LNCaP clone FGC (cell line): ENCODE data around the gene NID2.

ENCODE experiments used
- DNase-seq: peaks from one replicate; pipeline ENCODE4 v3.0.0-alpha.2; 2011; ENCODE audit warnings: low read depth
- H3K4me3 ChIP-seq: 2 replicates; pipeline ENCODE4 v1.5.1; 2011; ENCODE audit warnings: mild to moderate bottlenecking, low read depth, low read length, control low read depth
- TF ChIP-seq, protein P1 (sequence below): IDR thresholded peaks from 2 replicates; pipeline ENCODE4 v1.5.1; 2012; ENCODE audit warnings: mild to moderate bottlenecking; ENCODE audit not compliant: control insufficient read depth, insufficient read depth; ENCODE audit errors: extremely low read depth

NID2 gene

DNA sequence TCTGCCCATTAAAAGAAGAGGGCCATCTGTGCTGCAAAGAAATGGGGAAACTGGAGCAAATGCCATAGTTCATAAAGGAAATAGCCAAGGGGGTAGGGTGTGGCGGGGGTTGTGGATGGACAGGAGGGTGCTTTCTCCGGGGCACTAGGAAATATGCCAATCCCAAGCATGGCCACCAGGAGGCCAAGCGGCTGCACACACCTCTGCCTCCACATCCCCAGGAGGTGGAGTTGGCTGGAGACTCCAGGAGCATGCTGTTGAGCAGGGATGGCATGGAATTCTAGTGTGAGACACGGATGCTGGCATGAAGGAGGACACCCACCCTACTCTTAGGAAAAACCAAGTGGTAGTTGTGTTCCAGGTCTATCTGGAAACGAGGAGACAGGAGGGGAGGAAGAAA lies 25.2 kb downstream of the NID2 start:
- DNase-seq = no peak
- no peak overlapping the region for H3K4me3 ChIP-seq
- TF ChIP-seq, protein P1, sequence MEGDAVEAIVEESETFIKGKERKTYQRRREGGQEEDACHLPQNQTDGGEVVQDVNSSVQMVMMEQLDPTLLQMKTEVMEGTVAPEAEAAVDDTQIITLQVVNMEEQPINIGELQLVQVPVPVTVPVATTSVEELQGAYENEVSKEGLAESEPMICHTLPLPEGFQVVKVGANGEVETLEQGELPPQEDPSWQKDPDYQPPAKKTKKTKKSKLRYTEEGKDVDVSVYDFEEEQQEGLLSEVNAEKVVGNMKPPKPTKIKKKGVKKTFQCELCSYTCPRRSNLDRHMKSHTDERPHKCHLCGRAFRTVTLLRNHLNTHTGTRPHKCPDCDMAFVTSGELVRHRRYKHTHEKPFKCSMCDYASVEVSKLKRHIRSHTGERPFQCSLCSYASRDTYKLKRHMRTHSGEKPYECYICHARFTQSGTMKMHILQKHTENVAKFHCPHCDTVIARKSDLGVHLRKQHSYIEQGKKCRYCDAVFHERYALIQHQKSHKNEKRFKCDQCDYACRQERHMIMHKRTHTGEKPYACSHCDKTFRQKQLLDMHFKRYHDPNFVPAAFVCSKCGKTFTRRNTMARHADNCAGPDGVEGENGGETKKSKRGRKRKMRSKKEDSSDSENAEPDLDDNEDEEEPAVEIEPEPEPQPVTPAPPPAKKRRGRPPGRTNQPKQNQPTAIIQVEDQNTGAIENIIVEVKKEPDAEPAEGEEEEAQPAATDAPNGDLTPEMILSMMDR = peak; percentile 42

- TF ChIP-seq, protein P1 = no peak
- DNase-seq = no peak
- no peak overlapping the region for H3K4me3 ChIP-seq
Measured at GRCh38 chr14:52042371-52043289, 26.2 kb downstream of the NID2 start.

- TF ChIP-seq, protein P1 = no peak
- DNase-seq = no peak
- no peak overlapping the region for H3K4me3 ChIP-seq
Measured at GRCh38 chr14:52040598-52040997, 28.3 kb downstream of the NID2 start.

- no peak for DNase-seq
- no peak overlapping the region for H3K4me3 ChIP-seq
- TF ChIP-seq, protein P1 = no peak
Measured at GRCh38 chr14:52039124-52039815, 29.6 kb downstream of the NID2 start.

- DNase-seq = no peak
- TF ChIP-seq, protein P1 = no peak
- no peak overlapping the region for H3K4me3 ChIP-seq
Measured at GRCh38 chr14:52033101-52033642, 35.7 kb downstream of the NID2 start.

DNA sequence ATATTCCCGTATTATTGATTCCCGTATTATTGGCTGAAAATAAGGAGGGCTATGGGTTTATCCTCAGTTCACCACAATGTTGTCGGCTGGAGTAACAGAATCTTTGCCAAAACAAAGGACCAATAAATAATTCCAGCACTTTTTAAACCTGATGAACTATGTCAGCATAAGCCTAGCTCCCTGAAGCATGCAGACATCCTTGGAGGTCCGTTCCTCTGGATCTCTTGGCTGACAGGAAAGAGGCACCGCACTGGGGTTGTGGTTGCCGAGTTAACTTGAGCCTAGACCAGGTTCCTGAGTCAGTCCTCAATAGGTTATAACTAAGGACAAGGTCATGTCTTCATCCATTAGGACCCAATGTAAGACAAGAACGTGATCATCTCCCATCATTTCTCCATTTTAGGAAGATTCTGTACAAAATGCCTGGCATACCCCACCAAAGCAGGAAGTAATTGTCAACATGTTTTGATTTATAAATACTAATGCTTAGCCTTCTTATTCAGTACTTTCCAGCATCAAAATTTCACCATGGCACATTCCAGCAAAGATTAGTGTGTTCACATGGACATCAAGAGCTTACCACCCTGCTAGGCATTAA lies 36.6 kb downstream of the NID2 start:
- DNase-seq = no peak
- TF ChIP-seq, protein P1 = no peak
- H3K4me3 ChIP-seq = no peak overlapping the region
